CD4-positive, alpha-beta T cell treated with Interleukin-15 for 1 hour (primary cell): ENCODE measurements around the gene TIMM8B.
"Not testable (repeated sequence)": the region's sequence is repeated elsewhere in the genome, so short reads cannot be mapped to it uniquely, and the experiment has no call there.

Source experiments
- DNase-seq: peaks from one replicate; pipeline ENCODE4 v3.0.0-alpha.2; 2020

TIMM8B gene, protein sequence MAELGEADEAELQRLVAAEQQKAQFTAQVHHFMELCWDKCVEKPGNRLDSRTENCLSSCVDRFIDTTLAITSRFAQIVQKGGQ

DNA sequence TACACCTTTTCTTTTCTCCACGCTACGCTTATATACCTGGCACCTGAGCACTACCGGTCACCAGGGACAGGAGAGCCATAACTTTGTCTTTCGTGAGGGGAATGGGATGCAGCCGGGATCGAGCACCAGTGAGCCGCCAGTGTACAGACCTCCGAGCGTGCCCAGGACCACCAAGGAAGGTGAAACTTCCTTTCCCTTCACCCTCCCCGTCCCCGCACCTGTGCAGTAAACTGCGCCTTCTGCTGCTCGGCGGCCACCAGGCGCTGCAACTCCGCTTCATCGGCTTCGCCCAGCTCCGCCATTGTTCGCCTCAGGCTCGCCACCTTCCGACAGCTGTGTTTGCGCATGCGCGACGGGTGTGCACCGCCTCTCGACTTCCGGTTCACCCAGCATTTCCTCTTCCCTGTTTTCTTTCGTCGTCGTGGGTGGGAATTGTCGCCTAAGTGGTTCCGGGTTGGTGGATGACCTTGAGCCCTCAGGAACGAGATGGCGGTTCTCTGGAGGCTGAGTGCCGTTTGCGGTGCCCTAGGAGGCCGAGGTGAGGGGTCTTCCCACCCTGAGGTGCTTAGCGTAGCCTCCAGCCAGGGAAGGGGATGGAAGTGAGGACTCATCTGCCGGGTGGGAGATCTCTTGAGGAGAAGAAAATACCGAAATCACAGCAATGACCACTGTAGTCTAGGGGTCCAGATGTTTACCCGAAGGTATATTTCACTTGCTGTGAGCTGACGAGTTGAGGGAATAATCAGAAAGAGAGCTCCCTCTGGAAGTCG is at the start of gene TIMM8B, which contains the start of gene SDHD:
TIMM8B (minus strand) TSS at position 335 of the 770 bp plus-strand sequence; CDS start at position 302, 33 bp downstream.
SDHD (plus strand) TSS at position 452 of the 770 bp plus-strand sequence; CDS start at position 487, 35 bp downstream.
- DNase-seq = peak; percentile 97

DNA sequence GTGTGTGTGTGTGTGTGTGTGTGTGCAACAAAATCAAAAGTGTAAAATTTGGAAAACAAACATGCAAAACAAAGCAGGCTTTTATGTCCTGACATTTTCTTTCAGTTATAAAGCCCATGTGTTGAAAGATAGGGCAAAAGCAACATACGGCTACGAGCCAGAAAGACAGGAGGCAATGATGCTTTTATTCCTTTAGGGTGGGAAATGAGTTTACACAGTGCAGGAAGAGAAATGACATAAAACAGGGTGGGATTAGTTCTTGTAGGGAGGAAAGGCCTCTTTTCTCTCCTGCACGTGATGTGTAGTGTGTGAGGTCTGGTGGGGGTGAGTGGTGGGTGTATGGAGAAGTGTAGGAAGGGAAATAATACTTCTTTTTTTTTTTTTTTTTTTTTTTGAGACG is 47.9 kb upstream of the TIMM8B start:
- no peak for DNase-seq

DNA sequence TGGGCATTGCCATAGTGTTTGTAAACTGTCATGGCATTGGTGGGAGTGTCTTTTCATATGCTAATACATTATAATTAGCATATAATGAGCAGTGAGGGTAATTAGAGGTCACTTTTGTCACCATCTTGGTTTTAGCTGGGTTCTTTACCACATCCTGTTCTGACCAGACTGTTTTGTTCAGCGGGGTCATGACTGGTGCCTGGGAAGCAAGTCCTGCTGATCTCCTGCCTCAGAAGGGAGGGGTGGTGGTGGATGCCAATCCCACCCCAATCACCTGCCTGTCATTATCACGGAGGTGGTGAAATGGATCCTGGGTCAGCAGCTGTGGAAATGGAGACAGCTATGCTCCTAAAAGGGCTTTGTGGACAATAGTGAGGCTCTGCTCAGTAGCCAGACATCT is 46.2 kb upstream of the TIMM8B start:
- DNase-seq = no peak

DNA sequence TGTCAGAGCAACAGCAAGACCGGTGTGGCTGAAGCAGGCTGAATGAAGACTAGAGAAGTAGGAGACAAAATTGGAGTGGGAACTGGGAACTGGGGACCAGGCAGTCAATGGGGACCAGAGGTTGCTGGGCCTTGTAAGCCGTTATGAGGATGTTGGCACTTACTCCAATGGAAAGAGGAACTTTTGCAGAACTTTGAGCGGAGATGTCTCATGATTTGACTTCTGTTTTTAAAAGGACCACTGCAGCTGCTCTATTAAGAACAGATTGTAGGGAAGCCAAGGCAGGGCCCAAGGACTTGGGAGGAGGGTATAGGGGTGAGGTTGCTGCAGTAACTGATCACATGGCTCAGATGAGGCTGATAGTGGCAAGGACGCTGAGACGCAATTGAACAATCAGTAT is 43.1 kb upstream of the TIMM8B start:
- peak; percentile 31 for DNase-seq

DNA sequence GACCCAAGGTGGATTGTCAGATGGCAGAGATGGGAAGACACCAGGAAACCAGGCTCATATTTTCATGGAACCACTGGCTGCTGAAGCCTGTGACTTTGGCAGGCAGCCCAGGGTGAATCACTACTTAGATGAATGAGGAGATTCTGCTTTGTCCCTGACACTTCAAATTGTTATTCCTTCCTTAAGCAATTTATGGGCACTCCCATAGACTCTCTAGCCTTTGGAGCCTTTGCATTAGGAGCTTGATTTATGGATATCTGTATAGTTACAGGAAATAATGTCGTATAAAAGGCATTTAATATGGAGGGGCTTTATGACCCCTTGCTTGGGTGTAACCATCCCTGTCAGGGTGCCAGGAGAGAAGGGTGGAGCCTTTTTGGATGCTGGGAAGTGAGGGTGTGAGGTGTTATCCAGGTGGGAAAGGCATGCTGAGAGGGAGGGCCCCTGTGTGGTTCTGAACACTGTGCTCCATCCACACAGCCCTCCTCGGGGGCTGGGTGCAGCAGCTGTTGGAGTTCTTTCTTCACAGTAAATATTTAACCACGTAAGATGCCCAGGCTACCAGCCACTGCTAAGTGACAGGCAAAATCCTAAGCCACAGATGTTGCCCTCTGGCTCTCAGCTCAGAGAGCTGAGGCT is 42.0 kb upstream of the TIMM8B start:
- no peak for DNase-seq

DNA sequence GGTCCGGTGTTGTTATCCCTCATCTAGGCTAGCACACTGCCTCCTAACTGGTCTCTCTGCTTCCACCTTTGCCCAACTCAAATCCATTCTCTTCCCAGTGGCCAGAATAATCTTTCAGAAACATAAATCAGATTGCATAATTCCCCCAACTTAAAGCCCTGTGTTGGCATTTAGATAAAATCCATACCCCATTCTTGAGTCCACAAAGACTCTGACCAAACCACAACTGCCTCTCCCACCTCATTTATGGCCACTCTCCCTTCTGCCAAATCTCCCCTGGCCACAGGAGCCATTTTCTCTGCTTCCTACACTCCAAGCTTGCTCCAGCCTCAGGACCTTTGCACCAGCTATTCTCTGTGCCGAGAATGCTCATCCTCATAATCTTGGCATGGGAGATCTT is 40.5 kb upstream of the TIMM8B start:
- DNase-seq = no peak

DNA sequence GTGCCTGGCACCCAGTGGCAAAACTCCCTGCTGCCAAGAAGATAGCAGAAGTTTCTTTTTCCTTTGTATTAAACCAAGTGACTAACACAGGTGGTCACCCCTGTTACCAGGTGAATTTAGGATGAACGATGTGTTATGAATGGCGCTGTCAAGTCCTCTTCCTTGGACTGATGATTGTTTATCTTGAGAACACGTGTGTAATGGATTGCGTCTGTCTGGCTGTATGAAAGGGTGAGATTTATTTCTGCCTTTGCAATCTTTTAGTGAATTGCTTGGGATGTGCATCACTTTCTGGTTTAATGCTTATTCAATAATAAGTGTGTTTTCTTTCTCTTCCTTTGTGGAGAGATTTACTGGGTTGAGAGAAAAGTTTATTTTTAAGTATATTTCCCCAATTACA is 36.6 kb upstream of the TIMM8B start:
- DNase-seq = no peak

DNA sequence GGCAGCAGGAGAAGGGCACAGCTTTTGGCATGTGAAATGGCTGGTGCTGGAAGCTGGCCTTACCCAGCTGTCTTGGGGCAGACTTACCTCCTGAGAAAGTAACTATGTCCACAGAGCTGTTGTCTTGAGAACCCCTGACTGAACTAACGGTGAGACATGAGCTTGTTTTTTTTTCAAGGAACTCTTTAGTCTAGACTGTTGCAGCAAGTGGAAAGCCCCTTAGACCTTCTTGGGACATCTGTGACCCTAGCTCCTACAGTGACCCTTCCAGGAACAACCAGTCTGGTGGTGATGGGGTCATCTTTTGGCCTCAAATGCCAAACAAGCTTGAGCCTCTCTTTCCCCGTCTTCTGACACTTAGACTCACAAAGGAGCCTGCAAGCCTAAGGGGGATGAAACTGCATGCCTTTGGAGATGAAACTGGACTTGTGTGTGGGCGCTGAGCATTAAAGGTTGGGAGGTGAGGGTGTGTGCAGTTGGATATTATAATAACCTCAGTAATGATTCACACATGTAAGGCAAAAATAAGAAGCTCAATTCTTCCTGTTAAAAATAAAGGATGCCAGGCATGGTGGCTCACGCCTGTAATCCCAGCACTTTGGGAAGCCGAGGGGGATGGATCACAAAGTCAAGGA is 35.5 kb upstream of the TIMM8B start:
- no peak for DNase-seq

DNA sequence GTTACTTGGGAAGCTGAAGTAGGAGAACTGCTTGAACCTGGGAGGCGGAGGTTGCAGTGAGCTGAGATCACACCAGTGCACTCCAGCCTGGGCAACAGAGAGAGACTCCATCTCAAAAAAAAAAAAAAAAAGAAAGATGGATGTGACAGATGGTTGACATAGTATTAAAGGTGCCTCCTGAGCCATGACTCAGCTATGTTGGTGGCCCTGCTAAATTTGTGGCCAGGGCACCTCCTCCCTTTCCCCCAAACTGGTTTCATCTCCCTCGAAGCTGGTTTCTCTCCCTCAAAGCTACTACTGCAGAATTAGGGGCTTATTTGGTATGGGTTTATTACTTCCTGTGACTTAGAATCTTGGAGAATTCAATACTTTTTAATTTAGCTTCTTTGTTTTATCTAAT is 31.6 kb upstream of the TIMM8B start:
- DNase-seq = no peak

DNA sequence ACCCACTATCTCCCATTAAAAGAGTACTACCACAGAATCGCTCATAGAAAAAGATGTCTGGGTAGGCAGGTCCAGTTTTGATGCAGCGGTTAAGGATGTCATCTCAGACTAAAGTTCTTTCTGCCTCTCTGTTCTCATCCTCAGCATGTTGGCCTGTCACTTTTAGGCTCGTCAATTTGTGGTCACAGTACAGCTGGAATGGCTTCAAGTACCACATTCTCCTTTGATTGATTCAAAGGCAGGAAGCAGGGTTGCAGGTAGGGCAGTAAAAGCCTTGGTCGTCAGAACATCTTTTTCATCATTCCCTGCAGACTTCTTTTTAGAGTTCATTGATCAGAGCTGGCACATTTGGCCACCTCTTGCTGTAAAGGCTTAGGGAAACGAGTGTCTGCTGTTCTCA is 28.8 kb upstream of the TIMM8B start:
- DNase-seq = no peak

DNA sequence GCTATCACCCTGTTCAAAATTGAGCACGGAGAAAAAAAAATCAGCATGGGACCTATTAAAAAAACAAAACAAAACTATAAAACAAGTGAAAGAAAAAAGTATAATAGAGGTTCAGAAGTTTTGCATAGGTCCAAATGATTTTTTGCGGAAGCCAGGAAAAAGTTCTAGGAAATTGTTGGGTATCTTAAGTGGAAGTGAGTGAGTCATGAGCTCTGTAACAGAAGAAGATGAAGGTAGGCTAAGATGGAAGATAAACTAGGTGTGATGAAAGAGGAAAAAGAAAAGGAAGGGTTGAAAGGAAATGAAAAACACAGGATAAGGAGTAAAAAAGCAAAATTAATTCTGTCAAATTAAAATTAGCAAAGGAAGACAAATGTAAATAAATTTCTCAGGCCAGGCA is 27.9 kb upstream of the TIMM8B start:
- DNase-seq = no peak

DNA sequence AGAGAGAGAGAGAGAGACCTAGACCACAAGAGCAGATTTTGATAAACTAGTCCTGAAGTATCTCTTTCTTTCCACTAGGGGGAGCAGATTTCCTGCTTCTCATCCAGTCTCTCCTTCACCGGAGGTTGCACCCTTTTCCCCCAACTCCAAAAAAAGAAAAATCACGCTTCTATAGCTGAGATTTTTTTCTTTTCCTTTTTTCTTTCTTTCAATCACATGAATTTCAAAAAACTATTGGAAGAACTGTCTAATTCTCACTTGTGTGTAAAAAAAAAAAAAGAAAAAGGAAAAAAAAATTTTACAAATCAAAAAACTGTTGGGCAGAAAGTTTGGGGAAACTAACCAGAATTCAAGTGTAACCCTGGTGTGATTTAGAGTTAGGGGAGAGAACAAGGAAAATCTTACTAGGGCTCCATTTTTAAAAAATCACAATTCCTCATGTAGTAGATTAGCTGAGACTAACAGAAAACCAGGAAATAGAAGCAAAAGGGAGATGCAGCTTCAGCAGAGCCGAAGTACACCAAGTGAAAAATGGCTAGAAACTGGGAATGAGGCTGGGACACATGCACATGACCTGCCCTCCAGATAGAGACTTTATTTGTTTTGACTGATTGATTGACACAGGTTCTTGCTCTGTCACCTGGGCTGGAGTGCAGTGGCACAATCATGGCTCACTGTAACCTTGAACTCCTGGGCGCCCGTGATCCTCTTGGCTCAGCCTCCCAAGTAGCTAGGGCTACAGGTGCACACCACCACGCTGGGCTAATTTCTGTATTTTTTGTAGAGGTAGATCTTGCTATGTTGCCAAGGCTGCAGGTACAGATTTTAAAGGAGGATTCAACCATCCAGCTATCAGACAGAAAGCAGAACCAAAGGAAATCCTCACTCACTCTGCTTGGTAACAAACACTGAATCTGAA is 27.2 kb upstream of the TIMM8B start:
- no peak for DNase-seq

DNA sequence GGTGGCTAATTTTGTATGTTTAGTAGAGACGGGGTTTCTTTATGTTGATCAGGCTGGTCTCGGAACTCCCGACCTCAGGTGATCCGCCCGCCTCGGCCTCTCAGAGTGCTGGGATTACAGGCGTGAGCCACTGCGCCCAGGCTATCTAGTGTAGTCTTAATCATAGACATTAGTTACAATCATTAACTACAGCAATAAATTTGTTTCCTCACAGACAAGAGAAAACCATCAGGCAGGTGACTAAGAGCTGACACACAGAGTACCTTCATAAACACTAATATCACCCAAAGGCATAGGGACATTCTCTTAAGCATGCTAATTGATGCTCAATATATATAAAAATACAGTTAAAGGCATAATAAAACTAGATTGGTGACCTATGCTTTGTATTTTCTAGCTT is 19.5 kb upstream of the TIMM8B start:
- no peak for DNase-seq

DNA sequence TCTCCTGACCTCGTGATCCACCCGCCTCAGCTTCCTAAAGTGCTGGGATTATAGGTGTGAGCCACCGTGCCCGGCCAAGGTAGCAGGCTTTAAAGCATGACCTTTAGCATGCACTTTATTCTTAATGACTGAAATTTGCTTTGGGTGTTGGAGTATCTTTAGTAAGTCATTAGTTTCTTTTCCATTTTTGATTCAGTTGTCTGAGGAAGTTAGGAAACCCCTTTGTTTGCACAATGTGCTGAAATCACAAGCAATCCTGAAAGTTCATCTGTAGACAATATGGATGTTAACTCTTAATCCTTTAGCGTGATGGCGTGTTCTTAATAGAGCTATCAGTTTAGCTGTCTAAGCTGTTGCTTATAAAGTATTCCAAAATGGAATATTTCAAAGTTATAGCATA is 16.9 kb upstream of the TIMM8B start:
- DNase-seq = no peak

DNA sequence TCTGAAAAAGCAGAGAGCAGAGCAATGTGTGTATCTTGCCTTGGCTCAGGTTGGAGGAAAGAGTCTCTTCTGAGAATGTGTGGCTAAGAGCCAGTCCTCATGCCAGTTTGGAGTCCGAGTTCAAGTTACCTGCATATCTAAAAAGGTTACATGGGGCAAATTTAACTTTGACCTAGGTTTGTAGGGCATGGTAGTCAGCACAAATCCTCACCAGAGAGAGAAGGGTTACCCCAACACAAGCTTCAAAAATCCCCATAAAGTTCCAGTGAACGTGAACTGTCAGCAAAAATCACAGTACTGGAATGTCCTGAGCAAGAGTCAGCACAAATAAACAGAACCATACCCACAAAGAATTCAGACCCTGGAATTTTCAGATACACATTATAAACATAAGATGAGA is 13.9 kb upstream of the TIMM8B start:
- DNase-seq = no peak

DNA sequence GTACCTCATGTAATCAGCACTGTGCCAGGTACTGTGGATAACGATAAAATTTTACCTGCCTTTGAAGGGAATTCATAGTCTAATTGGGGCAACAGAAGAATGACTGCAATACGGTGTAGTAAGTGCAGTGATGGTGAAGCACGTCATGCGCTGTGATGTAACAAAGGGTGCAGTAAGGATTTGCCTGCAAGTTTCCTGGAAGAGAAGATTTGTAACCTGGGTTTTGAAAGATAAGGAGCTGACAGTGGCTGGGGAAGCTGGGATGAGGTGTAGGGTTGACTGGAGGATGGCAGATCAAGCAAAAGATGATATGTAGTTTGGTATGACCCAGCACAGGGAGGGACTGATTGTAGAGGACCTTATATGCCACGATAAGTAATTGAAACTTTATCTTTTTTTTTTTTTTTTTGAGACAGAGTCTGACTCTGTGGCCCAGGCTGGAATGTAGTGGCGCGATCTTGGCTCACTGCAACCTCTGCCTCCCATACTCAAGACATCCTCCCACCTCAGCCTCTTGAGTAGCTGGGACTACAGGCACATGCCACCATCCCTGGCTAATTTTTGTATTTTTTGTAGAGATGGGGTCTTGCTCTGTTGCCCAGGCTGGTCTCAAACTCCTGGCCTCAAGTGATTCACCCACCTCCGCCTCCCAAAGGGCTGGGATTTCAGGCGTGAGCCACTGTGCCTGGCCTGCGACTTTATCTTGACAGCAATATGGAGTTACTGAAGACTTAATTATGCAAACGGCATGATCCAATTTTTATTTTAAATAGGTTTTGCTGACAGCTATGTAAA is 11.4 kb upstream of the TIMM8B start:
- no peak for DNase-seq

DNA sequence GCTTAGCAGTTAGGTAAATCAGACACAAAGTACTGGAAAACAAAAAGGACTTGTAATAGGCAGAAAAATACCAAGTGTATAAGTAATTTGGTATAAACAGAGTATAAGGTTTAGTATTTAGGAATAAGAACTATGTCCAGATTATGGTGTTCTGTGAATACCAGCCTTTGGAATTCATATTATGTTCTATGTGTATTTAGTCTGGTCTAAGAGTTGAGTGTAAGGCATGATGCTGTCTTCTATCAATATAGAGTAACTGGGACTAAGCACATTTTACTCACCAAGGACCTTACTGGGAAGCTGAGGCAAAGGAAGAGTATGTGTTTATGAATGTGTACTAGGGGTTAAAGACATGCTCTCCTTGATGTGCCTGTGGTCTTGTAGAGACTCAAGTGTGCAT is 9.6 kb upstream of the TIMM8B start:
- DNase-seq = no peak

DNA sequence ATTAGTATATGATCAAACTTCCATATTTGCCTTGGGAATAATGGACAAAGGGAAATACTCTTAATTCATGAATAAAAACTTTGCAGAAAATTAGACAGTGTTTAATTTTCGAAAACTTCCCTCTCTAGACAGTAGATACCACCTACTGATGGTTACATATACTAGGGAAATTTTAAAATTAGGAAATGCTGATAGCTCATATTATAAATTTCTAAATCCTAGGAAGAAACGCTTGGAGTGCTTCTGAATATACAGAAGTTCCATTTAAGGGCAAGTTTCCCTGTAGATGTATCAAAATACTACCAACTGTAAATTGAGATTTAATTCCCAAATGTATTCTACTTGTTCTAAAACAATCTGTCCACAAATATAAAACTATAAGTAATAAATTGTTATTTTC is 8.7 kb upstream of the TIMM8B start:
- not testable (repeated sequence) for DNase-seq

DNA sequence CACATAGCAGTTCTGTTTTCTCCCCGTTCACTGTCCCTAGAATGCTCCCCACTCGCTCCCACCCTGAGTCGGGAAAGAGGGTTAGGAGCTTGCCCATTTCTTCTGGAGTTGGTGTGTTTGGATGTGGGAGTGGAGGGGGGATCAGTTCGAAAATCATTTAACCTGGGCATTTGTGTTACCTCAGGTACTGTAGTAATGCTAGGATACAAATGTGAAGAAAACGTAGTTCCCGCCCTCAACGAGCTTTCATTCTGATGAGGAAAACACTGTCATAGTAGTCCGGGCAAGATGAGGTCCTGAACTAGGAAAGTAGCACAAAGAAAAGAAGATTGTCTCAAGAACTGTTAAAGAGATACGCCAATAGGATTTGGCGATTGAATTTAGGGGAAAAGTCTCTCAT is 656 bp upstream of the TIMM8B start:
- DNase-seq = no peak

DNA sequence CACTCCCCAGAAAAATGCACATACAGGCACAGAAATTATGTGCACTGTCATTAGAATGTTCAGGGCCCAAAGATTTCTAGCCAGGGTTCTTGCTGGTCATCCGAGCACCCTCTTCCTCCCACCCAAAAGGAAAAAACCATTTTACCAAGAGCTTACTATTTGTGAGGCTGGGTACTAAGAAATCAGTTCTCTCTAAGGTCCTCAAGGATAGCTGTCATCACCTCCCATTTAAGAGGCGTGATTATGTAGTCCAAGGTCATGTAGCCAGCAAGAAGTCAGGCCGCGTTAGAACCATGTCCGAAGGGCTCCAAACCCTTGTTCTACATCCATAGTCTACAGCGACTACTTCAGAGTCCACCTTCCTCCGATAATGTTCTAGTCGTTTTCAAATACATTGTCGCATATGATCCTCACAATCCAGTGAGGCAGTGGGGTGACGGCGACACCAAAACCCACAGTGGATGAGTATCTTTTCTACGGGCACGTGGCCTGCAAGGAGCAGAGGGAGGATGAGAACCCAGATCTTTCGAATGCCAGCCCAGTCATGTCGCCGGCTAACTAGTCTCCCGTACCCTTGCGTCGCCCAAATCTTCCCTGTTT is 634 bp downstream of the TIMM8B start:
- DNase-seq = no peak

DNA sequence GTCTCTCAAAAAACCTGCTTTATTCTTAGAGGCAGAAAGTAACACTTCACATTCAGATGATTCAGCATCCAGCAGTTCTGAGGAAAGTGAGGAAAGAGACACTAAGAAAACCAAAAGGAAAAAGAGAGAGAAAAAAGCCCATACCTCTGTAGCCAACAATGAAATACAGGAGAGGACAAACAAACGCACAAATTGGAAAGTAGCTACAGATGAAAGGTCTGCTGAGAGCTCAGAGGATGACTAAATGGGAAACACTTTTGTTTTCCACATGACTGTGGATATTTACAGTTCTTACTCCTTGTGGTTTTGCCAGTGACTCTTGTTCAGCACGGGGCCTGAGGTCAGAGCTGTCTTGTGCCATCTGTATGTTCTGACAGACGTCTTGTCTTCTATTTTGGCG is 3.8 kb downstream of the TIMM8B start:
- no peak for DNase-seq
